K562 treated with DMSO at 1 percent for 24 hours (cell line): Measurements from ENCODE around the gene RPP21. TPM values are rescaled to one million over a fixed set of nuclear protein-coding genes. Genes with fewer than 3 reads are reported as not detected.

Source experiments
- total RNA-seq: library from RNA; unstranded; fragments of 300-600 nt; gene quantifications from 2 replicates; pipeline ENCODE4 v1.2.3, GENCODE V29; 2022; ENCODE audit warnings: low read depth; ENCODE audit not compliant: insufficient read depth

Gene RPP21
- total RNA-seq = 245 and 290 TPM in 2 replicates

GRCh38 chr6:30344868-30345671, at the start of gene RPP21:
TSS of gene RPP21 (plus strand) at chr6:30345156. CDS start at chr6:30345172, 16 bp downstream.

DNA sequence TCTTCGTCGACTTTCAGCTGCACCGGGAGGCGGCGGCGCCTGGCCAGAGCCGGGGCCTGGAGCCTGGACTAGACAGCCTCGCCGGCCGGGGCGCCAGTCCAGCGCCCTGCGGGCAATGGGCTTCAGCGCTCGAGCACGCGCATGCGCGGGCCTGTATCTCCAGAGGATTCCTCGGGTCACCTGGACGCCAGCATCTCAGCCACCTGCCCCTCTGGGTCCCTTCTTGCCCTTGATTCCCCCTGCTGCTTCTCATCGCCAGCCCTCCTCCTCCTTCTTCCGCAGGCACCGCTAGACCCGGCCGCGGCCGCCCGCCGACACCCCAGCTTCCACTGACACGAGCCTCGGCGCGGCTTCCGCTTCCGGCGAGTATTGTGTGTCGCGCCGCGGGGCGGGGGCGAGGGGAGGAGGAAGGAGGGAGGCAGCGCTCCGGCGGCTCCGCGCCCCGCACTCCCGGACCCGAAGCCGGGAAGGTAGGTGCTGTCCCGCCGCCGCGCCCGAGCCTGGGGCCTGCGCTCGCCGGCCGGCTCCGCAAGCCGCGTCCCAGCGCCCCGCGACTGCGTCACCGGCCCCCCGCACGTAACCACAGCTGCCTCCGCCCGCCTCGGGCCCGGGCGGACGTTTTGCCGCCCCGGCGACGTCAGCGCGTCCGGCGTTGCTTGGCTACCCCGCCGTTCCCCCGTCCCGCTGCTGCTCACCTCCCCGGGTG, 18.3 kb upstream of the RPP21 start, which contains the start of gene TRIM39:
TRIM39 (plus strand) TSS at position 402 of the 706 bp plus-strand sequence. CDS start 2,391 bp downstream, outside the sequence.

Other genes starting within 250 kb of the RPP21 start
- gene TRIM31, start 232.1 kb upstream of the RPP21 start, total RNA-seq = not detected in 2 replicates
- not detected in 2 replicates for gene TRIM40, start 209.0 kb upstream of the RPP21 start, total RNA-seq
- 0.39 TPM in 1 of 2 replicates, not detected in the other for gene TRIM10, start 183.9 kb upstream of the RPP21 start, total RNA-seq
- gene TRIM15, start 181.6 kb upstream of the RPP21 start, total RNA-seq = 0.38 TPM in 2 replicates
- 13.6 and 14.5 TPM in 2 replicates for gene TRIM26, start 131.8 kb upstream of the RPP21 start, total RNA-seq
- gene TRIM39, start 18.2 kb upstream of the RPP21 start, total RNA-seq = 12.0 and 12.8 TPM in 2 replicates
- 146 and 147 TPM in 2 replicates for gene HLA-E, start 144.4 kb downstream of the RPP21 start, total RNA-seq
- 76.2 and 79.9 TPM in 2 replicates for gene GNL1, start 211.3 kb downstream of the RPP21 start, total RNA-seq
- gene PRR3, start 212.1 kb downstream of the RPP21 start, total RNA-seq = 14.6 and 16.6 TPM in 2 replicates
- gene ABCF1, start 226.3 kb downstream of the RPP21 start, total RNA-seq = 119 and 123 TPM in 2 replicates